ENCODE results near the gene DOCK4.

DNA sequence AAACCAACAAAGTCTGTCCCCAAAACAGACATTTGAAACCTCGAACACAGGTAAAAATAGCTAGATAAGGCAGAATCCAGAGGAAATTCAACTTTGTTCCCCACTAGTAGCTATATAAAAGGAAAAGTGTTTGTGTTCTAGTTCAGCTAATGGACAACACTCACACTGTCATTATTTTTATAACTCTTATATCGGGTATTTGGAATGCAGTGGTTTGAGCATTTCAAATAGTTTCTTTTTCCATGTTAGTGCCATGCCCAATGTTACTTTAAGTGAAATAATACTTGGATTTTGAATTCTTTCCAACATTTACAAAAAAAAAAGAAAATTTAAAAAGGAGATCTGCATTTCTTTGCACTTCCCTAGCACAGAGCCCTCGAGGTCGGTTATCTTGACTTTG is 213.6 kb downstream of the DOCK4 start:
- TF ChIP-seq, protein P1, sequence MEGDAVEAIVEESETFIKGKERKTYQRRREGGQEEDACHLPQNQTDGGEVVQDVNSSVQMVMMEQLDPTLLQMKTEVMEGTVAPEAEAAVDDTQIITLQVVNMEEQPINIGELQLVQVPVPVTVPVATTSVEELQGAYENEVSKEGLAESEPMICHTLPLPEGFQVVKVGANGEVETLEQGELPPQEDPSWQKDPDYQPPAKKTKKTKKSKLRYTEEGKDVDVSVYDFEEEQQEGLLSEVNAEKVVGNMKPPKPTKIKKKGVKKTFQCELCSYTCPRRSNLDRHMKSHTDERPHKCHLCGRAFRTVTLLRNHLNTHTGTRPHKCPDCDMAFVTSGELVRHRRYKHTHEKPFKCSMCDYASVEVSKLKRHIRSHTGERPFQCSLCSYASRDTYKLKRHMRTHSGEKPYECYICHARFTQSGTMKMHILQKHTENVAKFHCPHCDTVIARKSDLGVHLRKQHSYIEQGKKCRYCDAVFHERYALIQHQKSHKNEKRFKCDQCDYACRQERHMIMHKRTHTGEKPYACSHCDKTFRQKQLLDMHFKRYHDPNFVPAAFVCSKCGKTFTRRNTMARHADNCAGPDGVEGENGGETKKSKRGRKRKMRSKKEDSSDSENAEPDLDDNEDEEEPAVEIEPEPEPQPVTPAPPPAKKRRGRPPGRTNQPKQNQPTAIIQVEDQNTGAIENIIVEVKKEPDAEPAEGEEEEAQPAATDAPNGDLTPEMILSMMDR (conservative IDR thresholded peaks at IDR 0.05; ENCODE audit: low read length): no peak
- no peak for TF ChIP-seq EZH2phosphoT487 (IDR thresholded peaks at IDR 0.05; ENCODE audit: borderline replicate concordance)
